Retinal pigment epithelial cell (primary cell): ENCODE data around the gene MMP20.
A peak's percentile ranks its signal among the peaks of the same experiment; 100 is the strongest.

ENCODE experiments used
- DNase-seq: peaks from one replicate; pipeline ENCODE4 v3.0.0-alpha.2; 2010; ENCODE audit warnings: low read depth
- H3K4me3 ChIP-seq: 2 replicates; pipeline ENCODE4 v1.5.1; 2011; ENCODE audit warnings: mild to moderate bottlenecking, low read length, control low read depth, moderate library complexity
- TF ChIP-seq, protein P1 (sequence below): conservative IDR thresholded peaks from 2 replicates; pipeline ENCODE4 v1.5.1; 2011; ENCODE audit warnings: low read depth, low read length, control low read depth, inconsistent platforms

Gene MMP20

DNA sequence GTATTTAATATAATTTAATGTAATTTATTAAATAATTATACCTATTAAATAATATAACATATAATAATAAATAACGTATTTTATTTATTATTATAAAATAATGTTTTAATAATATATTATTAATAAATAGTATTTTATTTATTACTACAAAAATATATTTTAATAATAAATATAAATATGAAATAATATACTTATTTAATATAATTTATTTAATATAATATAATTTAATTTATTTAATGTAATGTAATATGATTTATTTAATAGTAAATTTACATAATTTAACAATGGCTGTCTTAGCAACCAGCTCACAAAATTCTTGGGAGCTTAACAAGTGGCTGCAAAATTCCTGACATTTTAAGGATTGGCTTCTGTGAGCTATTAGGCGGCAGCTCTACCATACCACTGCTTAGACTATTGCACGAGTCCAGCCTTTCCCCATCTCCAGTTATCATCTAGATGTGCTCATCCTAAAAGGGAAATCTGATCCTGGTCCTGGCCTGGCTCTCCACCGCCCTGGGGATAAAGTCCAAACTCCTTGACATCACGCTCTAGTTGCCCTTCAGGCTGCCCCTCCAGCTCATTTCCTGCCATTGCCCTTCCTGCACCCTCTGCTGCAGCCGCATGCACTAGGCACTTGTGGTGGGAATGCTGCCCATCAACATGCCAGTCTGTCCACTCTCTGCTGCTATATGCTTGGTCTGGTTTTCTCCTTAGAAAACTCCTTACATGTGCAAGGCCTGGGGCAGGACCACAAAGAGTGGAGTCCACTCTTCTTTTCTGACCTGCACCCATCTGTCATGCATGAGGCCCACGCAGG is 9.8 kb downstream of the MMP20 start:
- no peak for DNase-seq
- TF ChIP-seq, protein P1, sequence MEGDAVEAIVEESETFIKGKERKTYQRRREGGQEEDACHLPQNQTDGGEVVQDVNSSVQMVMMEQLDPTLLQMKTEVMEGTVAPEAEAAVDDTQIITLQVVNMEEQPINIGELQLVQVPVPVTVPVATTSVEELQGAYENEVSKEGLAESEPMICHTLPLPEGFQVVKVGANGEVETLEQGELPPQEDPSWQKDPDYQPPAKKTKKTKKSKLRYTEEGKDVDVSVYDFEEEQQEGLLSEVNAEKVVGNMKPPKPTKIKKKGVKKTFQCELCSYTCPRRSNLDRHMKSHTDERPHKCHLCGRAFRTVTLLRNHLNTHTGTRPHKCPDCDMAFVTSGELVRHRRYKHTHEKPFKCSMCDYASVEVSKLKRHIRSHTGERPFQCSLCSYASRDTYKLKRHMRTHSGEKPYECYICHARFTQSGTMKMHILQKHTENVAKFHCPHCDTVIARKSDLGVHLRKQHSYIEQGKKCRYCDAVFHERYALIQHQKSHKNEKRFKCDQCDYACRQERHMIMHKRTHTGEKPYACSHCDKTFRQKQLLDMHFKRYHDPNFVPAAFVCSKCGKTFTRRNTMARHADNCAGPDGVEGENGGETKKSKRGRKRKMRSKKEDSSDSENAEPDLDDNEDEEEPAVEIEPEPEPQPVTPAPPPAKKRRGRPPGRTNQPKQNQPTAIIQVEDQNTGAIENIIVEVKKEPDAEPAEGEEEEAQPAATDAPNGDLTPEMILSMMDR, result no peak
- no peak overlapping the region for H3K4me3 ChIP-seq

DNA sequence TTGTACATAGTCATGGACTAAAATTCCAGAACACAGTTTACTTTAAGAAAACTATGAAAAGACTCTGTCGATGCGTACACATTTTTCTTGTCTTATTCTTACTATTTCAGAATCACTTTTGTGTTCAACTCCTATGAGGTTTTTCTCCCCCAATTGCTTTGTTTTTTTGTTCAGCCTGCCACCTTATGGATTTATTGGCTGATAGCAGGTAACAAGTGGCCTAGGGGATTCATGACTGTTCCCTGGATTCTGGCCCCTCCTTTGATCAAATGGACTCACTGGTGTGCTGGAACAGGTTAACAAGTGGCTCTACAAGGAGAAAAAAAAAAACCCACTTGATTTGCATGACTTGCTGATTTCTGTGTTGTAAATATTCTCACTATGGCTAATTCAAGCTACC is 10.6 kb downstream of the MMP20 start:
- TF ChIP-seq, protein P1, result peak; percentile 31
- H3K4me3 ChIP-seq, result no peak overlapping the region
- no peak for DNase-seq

DNA sequence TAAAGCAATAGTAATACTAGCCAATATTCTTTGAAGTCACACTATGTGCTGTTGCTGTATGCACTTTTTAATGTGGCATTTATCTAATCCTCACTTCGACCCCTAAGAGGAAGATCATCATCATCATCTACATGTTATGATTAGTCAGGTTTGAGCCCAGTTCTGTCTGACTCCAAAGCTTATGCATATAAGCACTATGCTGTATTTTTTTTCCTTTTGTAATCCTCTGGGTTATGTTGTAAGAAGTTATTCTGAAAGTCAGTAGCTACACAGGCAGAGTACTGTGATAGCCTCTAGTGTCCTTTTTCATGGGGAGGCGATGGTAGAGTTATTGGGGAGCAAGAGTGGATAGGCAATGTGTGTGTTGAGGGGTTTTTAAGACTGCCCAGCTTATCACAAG is 11.1 kb downstream of the MMP20 start:
- TF ChIP-seq, protein P1, result no peak
- no peak for DNase-seq
- H3K4me3 ChIP-seq, result no peak overlapping the region

DNA sequence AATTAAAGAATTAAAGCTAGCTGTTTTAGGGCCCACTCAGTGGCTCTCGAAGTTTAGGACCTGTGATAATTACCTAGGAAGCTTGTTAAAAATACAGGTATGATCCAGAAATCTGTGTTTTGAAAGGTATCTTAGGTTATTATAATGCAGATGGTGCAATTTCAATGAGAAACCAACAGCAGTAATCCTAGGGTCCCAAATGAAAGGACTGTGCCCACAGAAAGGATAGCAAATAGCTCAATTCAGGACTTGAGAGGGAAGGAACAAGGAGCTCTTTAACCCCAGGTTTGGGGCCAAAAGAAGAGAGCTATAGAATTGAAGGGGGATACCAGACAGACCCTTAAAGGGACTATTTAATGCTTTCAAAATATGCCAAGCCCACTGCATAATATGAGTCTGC is 11.7 kb downstream of the MMP20 start:
- H3K4me3 ChIP-seq, result no peak overlapping the region
- DNase-seq, result no peak
- TF ChIP-seq, protein P1, result no peak

DNA sequence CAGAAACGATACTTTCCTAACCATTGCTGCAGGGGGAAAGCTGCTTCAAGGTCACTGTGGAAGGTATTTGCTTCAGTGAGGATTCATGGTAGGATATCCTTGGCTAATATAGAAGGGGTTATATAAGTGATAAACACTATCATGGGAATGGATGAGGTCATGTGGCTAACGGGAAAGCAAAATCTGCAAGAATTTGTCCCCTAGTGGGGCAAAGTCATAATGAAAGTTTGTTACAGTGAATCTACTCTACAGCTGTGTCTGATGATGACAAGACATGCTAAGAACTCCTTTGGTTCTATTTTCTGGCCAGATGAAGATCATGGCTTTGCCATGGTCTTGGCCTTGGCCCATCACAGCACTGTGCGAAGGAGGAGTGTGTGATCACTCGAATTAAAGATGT is 13.8 kb downstream of the MMP20 start:
- DNase-seq, result no peak

DNA sequence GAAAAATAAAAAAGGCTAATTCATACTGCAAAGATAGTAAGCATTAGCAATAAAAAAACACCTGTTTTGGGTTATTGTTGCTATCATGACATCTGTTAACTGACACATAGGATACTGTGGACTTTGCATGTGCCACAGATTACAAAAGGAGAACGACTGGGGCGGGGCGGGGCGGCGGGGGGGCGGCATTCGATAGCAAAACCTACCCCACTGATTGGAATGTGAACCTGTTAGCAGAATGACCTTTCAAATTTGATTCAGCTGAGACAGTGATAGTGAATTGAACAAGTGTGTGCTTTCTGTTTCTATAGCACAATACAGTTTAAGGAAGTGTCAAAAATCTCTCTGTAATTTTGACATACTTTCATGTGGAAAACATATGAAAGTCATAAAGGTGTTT is 14.9 kb downstream of the MMP20 start:
- TF ChIP-seq, protein P1, result no peak
- no peak for DNase-seq
- H3K4me3 ChIP-seq, result no peak overlapping the region

More for the DNA sequence above, 13.8 kb downstream of the MMP20 start:
- TF ChIP-seq, protein P1, result no peak
- H3K4me3 ChIP-seq, result no peak overlapping the region

DNA sequence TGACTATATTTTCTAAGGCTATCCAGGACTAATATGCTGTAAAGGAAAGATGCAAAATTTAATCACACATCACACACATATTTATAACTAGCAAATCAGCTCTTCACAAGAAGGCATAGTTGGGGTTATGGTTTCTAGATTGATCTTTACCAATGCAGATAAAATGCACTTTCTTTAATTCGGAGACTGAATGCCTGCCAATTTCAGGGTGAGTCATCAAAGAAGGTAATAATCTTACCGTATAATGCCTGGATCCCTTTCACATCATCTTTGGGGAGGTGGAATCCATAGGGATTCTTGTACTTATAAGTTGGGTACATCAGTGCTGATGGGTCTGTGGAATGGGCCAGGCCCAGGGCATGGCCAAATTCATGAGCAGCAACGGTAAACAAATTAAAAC is 16.4 kb downstream of the MMP20 start:
- TF ChIP-seq, protein P1, result no peak
- DNase-seq, result no peak
- H3K4me3 ChIP-seq, result no peak overlapping the region
